CD4-positive, alpha-beta T cell treated with Interleukin-1 beta for 1 hour (primary cell): Measurements from ENCODE around the gene FABP2.
A peak's percentile ranks its signal among the peaks of the same experiment; 100 is the strongest.
"Not testable (repeated sequence)": the region's sequence is repeated elsewhere in the genome, so short reads cannot be mapped to it uniquely, and the experiment has no call there.

Source experiments
- DNase-seq, 2 donors: peaks; one replicate each; pipeline ENCODE4 v3.0.0-alpha.2; 2020 to 2022

The FABP2 gene

GRCh38 chr4:119321921-119322687, at the start of gene FABP2:
Gene FABP2, minus strand, starts transcription at chr4:119322138. Its CDS starts 36 bp downstream, at chr4:119322102.
- no peak for DNase-seq

- DNase-seq, result not testable (repeated sequence)
These were observed 49.2 kb upstream of the FABP2 start for GRCh38 chr4:119370951-119371683.

GRCh38 chr4:119370392-119370791, 48.5 kb upstream of the FABP2 start:
- DNase-seq, result peak; percentile 54 to 59

GRCh38 chr4:119366802-119367201, 44.9 kb upstream of the FABP2 start:
- DNase-seq, result not testable (repeated sequence)

GRCh38 chr4:119364203-119364602, 42.3 kb upstream of the FABP2 start:
- DNase-seq, result not testable (repeated sequence)

GRCh38 chr4:119363372-119363771, 41.4 kb upstream of the FABP2 start:
- DNase-seq, result not testable (repeated sequence)

GRCh38 chr4:119362413-119362812, 40.5 kb upstream of the FABP2 start:
- not testable (repeated sequence) for DNase-seq

GRCh38 chr4:119359873-119360272, 37.9 kb upstream of the FABP2 start:
- DNase-seq, result not testable (repeated sequence)

- DNase-seq, result not testable (repeated sequence)
These were observed 34.9 kb upstream of the FABP2 start for GRCh38 chr4:119356796-119357195.

GRCh38 chr4:119356041-119356440, 34.1 kb upstream of the FABP2 start:
- not testable (repeated sequence) for DNase-seq

- not testable (repeated sequence) for DNase-seq
These were observed 31.4 kb upstream of the FABP2 start for GRCh38 chr4:119353364-119353763.

- not testable (repeated sequence) for DNase-seq
These were observed 26.2 kb upstream of the FABP2 start for GRCh38 chr4:119348169-119348568.

GRCh38 chr4:119343293-119343692, 21.4 kb upstream of the FABP2 start:
- not testable (repeated sequence) for DNase-seq

GRCh38 chr4:119339895-119340294, 18.0 kb upstream of the FABP2 start:
- DNase-seq, result not testable (repeated sequence)

- DNase-seq, result no peak
These were observed 15.1 kb upstream of the FABP2 start for GRCh38 chr4:119337010-119337409.

- not testable (repeated sequence) for DNase-seq
These were observed 14.5 kb upstream of the FABP2 start for GRCh38 chr4:119336332-119336979.

GRCh38 chr4:119329835-119330620, 8.1 kb upstream of the FABP2 start:
- no peak for DNase-seq

GRCh38 chr4:119328695-119329094, 6.8 kb upstream of the FABP2 start:
- no peak for DNase-seq

- DNase-seq, result no peak
These were observed 3.9 kb downstream of the FABP2 start for GRCh38 chr4:119317990-119318389.

GRCh38 chr4:119315036-119315435, 6.9 kb downstream of the FABP2 start:
- no peak for DNase-seq

GRCh38 chr4:119314356-119314755, 7.6 kb downstream of the FABP2 start:
- peak in 1 of 2 donors; percentile 61 for DNase-seq

- no peak for DNase-seq
These were observed 8.7 kb downstream of the FABP2 start for GRCh38 chr4:119313237-119313636.

- DNase-seq, result no peak
These were observed 11.1 kb downstream of the FABP2 start for GRCh38 chr4:119310826-119311225.
